NT2/D1 (cell line): ENCODE measurements around the gene LRRC42.
A peak's percentile ranks its signal among the peaks of the same experiment; 100 is the strongest.

Experiments used
- DNase-seq: peaks from one replicate; pipeline ENCODE4 v3.0.0-alpha.2; 2011; ENCODE audit warnings: low read depth, low spot score
- H3K27me3 ChIP-seq: 2 replicates; pipeline ENCODE4 v1.6.0; 2011; ENCODE audit warnings: mild to moderate bottlenecking; ENCODE audit not compliant: insufficient read length, insufficient read depth
- H3K36me3 ChIP-seq: 2 replicates; pipeline ENCODE4 v1.6.1; 2011; ENCODE audit warnings: mild to moderate bottlenecking, low read length, mixed read lengths; ENCODE audit not compliant: insufficient read depth, insufficient read length
- H3K4me1 ChIP-seq: 2 replicates; pipeline ENCODE4 v1.5.1; 2011; ENCODE audit not compliant: insufficient read depth, insufficient read length
- H3K4me3 ChIP-seq: 2 replicates; pipeline ENCODE4 v1.5.1; 2011; ENCODE audit warnings: low read depth; ENCODE audit not compliant: insufficient read length
- H3K9ac ChIP-seq: 2 replicates; pipeline ENCODE4 v1.6.0; 2011; ENCODE audit warnings: low read depth; ENCODE audit not compliant: insufficient read length
- H3K9me3 ChIP-seq: 2 replicates; pipeline ENCODE4 v1.5.1; 2011; ENCODE audit warnings: mild to moderate bottlenecking, low read length; ENCODE audit not compliant: insufficient read depth
- SUZ12 ChIP-seq: IDR thresholded peaks from 2 replicates; pipeline ENCODE4 v1.6.1; 2011; ENCODE audit not compliant: insufficient read length, insufficient read depth; ENCODE audit errors: extremely low read depth
- YY1 ChIP-seq: IDR thresholded peaks from 2 replicates; pipeline ENCODE4 v1.6.1; 2011; ENCODE audit not compliant: insufficient read length, insufficient read depth
- ZNF274 ChIP-seq: IDR thresholded peaks from 2 replicates; pipeline ENCODE4 v1.6.1; 2011; ENCODE audit warnings: mild to moderate bottlenecking, low read depth, low read length

Gene LRRC42

DNA sequence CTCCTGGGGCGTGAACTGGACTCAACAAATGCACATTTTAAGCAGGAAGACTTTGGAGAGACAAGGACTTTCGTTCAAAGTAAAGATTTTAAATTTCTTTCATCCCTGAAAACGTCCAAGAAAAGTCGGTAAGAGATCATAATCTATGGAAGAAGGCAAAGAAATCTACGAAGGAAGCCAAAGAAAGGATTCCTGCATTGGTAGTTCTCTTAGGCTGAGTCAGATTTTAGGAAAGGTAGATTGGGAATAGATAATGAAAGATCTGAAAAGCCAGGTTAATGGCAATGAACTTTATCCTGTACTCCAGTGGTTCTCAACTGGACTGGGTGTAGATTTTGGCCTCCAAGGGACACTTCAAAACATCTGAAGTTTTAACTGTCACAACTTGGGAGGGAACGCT lies 3.1 kb upstream of the LRRC42 start:
- H3K27me3 ChIP-seq: no peaks in the 10 kb centered on the region
- no peaks in the 10 kb centered on the region for H3K4me1 ChIP-seq
- no peak overlapping the region for H3K4me3 ChIP-seq
- no peak overlapping the region for H3K9ac ChIP-seq
- DNase-seq: no peak
- peaks cover 28% of the 10 kb centered on the region for H3K36me3 ChIP-seq
- TF ChIP-seq ZNF274 (no peak), SUZ12 (no peak)
- no peaks in the 10 kb centered on the region for H3K9me3 ChIP-seq

DNA sequence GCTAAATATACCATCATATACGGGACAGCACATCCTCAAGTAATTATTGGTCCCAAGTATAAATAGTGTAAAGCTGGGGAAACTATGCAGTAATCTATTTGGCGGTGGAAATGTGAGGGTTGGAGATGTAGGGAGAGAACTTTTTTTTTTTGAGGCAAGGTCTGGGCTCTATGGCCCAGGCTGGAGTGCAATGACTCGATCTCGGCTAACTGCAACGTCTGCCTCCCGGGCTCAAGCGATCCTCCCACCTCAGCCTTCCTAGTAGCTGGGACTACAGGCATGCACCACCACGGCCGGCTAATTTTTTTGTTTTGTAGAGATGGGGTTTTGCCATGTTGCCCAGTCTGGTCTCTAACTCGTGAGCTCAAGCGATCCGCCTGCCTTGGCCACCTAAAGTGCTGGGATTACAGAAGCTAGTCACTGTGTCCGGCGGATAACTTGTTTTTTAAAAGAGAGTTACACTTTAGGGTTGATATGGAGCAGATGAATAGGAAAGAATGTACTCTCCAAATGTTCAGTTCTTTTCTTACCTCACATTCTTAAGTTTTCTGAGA lies 2.6 kb upstream of the LRRC42 start:
- Histone ChIP-seq H3K4me1 (no peaks in the 10 kb centered on the region), H3K4me3 (no peak overlapping the region), H3K36me3 (peaks cover 30% of the 10 kb centered on the region), H3K9ac (no peak overlapping the region), H3K27me3 (no peaks in the 10 kb centered on the region), H3K9me3 (no peaks in the 10 kb centered on the region)
- no peak for DNase-seq
- TF ChIP-seq YY1 (no peak), SUZ12 (no peak), ZNF274 (no peak)

DNA sequence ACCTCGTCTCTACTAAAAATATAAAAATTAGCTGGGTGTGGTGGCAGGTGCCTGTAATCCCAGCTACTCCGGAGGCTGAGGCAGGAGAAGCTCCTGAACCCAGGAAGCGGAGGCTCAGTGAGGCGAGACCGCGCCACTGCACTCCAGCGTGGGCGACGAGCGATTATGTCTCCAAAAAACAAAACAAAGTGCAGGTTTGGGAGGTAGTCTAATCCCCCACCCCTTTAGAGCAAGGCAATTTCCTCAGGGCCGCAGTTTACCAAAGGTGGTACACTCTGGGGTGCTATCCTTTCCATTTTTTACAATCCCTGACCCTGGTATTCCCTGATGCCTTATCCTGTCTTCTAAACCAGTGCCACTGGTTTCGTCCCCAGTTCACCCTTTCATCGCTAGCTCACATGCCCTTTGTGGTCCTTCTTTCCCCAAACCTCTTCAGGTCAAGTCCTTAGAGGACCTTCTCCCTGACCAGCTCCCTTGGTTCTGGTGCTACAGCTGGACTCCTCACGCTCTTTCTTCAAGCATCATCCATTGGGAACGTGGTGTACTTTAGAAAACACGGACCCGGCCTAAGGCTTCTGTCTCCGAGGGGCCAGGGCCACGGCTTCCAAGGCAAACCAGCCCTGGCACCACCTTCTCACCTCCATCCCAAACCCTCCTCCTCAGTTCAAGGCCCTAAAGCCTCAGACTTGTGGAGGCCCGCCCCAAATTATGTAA lies 1.5 kb upstream of the LRRC42 start:
- H3K9ac ChIP-seq: peak overlapping the region; percentile 84
- no peaks in the 10 kb centered on the region for H3K27me3 ChIP-seq
- peak overlapping the region; percentile 88 for H3K4me3 ChIP-seq
- no peak for DNase-seq
- TF ChIP-seq SUZ12 (no peak), ZNF274 (no peak), YY1 (no peak)
- no peaks in the 10 kb centered on the region for H3K4me1 ChIP-seq
- H3K9me3 ChIP-seq: no peaks in the 10 kb centered on the region
- H3K36me3 ChIP-seq: peaks cover 27% of the 10 kb centered on the region

DNA sequence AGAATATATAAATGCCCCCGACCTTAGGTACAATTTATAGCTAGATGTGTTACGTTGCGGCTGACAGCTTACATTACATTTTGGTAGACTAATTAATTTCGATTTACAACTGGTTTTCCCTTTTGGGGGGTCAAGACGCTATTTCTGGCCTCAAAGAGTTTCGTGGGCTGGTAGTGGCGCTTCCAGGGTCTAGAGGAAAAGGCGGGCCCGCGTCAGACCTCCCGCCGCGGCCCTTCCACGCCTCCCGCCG lies 1.0 kb upstream of the LRRC42 start:
- Histone ChIP-seq H3K9ac (peak overlapping the region; percentile 84), H3K27me3 (no peaks in the 10 kb centered on the region), H3K9me3 (no peaks in the 10 kb centered on the region), H3K4me3 (peak overlapping the region; percentile 88), H3K4me1 (no peaks in the 10 kb centered on the region), H3K36me3 (peaks cover 25% of the 10 kb centered on the region)
- no peak for DNase-seq
- TF ChIP-seq YY1 (no peak), SUZ12 (no peak), ZNF274 (no peak)

DNA sequence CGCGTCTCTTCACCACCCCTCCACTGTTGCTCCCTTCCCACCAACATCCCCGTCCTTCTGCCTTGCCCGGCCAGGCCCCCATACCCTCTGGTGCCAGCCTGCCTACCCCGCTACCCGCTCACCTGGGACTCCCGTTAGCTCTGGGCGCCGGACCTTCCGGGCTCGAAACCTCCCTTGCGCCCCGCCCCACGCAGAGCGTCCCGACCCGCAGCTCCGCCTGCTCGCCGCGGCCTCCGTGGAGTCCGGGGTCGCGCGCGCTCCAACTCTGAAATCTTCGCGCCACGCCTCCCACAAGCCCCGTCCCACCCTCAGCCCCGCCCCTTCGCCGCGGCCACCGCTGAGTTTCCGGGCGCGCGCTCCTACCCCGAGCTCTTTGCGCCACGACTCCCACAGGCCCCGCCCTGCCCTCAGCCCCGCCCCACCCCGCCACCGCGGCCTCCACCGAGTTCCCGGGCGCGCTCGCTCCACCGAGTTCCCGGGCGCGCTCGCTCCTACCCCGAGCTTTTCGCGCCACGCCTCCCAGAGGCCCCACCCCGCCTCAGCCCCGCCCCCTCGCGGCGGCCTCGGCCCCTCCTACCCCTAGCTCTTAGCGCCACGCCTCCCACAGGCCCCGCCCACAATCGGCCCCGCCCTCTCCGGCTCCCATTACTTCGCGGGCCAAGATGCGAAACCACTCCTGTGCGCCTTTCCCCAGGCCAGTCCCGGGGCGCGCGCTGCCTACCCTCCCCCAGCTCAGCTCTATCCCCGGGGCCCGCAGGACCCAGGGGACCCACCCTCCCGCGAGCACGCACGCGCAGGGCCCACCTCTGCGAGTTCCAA lies 508 bp upstream of the LRRC42 start, which contains the start of gene IFT25:
Gene IFT25, minus strand, starts transcription at position 267 of the 819 bp plus-strand sequence. CDS start 5,617 bp downstream, outside the sequence.
- Histone ChIP-seq H3K4me3 (peak within 1 kb of the TSS; percentile 88), H3K36me3 (peaks cover 28% of the 10 kb centered on the region), H3K27me3 (no peaks in the 10 kb centered on the region), H3K9me3 (no peaks in the 10 kb centered on the region), H3K4me1 (no peaks in the 10 kb centered on the region), H3K9ac (peak within 1 kb of the TSS; percentile 84)
- DNase-seq: peak; percentile 95
- TF ChIP-seq ZNF274: no peak
- no peak for TF ChIP-seq SUZ12
- no peak for TF ChIP-seq YY1

DNA sequence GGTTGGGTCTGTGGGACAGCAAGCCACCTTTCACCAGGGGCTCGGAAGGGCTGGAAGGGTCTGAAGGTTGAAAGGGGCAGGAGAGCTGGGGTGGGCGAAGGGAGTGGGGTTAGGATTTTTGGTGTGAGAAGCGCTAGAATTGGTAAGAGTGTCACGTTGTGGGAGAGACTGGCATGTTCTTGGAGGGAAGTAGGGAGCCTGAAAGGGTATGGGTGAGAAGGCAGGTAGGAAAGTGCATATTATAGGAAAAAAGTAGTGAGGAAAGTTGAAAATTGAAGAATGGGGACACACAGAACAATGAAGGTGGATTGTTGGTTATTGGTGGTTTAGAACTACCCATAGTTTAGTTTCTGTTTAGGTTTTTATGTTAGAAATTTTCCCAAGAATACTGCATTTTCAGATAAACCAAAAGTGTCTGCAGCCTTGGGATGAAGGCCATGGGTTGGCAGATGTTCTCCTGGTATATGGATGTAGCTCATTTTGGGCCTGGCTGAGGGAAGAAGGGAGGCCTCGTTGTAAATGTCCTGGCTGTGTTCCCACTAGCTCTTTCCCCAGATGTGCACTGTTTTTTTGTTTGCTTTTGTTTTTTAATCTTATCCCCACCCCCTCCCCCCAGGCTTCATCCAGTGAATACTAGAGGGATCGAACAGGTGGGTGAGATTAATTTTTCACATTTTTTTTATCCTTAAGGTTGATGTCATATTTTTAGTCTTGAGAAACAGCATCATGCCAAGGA lies 1.2 kb downstream of the LRRC42 start:
- H3K27me3 ChIP-seq: no peaks in the 10 kb centered on the region
- peaks cover 43% of the 10 kb centered on the region for H3K36me3 ChIP-seq
- H3K4me1 ChIP-seq: no peaks in the 10 kb centered on the region
- H3K9ac ChIP-seq: peak overlapping the region; percentile 77
- peak overlapping the region; percentile 53 for H3K4me3 ChIP-seq
- TF ChIP-seq ZNF274: no peak
- no peak for TF ChIP-seq SUZ12
- no peak for TF ChIP-seq YY1
- no peak for DNase-seq
- H3K9me3 ChIP-seq: no peaks in the 10 kb centered on the region
